ENCODE data around the gene RASA3. TPM values are rescaled to one million over a fixed set of nuclear protein-coding genes. Genes with fewer than 3 reads are reported as not detected.

The RASA3 gene
- total RNA-seq, 1 donor from 2014 or later: 2.9 TPM

DNA sequence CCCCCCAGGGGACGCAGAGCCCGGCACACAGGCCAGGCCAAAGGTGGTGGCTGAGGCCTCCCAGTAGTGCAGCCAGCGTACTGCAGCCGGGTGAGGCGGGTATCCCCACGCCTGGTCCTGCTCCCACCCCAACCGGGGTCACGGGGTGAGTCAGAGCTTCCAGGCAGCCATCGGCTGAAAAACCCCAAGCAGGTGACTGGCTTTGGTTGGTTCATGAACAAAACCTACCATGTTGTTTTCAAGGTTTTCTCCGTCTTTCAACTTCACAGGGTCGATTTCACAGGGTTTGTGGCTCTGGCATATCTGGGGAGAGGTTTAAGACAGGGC is 116.5 kb downstream of the RASA3 start:
- no peak for DNase-seq (ENCODE audit: low spot score)

DNA sequence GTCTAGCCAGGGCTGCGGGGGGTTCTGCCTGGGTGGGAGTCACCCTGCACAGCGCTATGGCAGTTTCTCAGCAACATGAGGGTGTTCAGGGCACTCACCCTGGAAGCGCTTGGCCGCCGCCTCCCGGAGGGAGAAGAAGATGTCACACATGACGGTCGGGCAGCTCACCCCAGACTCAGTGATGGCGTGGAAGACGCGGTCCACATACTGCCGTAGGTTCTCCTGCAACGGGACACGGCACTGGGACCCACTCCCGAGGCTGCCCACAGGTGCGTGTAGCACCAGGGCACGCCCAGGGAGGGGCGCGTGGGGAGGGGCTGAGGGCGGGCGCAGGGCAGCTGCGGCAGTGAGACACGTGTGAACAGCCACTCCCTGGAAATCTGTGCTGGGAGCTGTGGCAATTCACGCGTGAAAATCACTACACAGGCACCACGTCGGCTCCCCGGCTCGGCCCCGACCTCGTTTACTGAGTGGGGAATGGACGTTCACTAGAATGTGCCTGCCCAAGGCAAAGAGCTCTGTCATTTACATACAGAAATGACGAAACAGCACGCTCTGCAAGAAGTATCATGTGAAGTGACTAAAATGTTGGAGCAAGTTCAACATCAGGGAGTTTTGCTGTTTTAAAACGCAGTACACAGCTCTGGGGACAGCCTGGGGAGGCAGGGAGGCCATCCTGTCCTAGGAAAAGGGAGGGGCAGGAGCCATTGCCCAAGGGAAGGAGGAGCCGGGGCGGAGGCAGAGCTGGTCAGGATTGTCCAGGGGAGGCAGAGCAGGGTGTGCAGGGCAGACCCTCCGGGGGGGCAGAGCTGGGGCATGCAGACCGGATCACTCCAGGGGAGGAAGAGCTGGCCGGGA is 117.1 kb downstream of the RASA3 start:
- Histone ChIP-seq H3K79me2 (ENCODE audit: low read depth) (no peaks in the 10 kb centered on the region), H4K20me1 (ENCODE audit: low read depth) (no peaks in the 10 kb centered on the region), H3F3A (ENCODE audit: low read depth) (no peaks in the 10 kb centered on the region), H3K9me3 (ENCODE audit: low read depth) (no peaks in the 10 kb centered on the region), H3K9ac (no peak overlapping the region), H3K4me3 (no peak overlapping the region), H3K4me1 (no peaks in the 10 kb centered on the region), H3K27me3 (no peaks in the 10 kb centered on the region), H3K4me2 (no peak overlapping the region), H3K27ac (no peak overlapping the region), H2AFZ (replicated peaks) (no peak overlapping the region), H3K36me3 (no peaks in the 10 kb centered on the region)
- Mint-ChIP-seq H3K9me3 (no peaks in the 10 kb centered on the region), H3K36me3 (peaks cover 14% of the 10 kb centered on the region), H3K4me3 (no peak overlapping the region), H3K4me1 (peaks cover 7% of the 10 kb centered on the region), H3K27ac (peak overlapping the region; percentile 36), H3K27me3 (ENCODE audit: insufficient read depth, low read depth) (peaks cover 7% of the 10 kb centered on the region)
- TF ChIP-seq, protein P1, sequence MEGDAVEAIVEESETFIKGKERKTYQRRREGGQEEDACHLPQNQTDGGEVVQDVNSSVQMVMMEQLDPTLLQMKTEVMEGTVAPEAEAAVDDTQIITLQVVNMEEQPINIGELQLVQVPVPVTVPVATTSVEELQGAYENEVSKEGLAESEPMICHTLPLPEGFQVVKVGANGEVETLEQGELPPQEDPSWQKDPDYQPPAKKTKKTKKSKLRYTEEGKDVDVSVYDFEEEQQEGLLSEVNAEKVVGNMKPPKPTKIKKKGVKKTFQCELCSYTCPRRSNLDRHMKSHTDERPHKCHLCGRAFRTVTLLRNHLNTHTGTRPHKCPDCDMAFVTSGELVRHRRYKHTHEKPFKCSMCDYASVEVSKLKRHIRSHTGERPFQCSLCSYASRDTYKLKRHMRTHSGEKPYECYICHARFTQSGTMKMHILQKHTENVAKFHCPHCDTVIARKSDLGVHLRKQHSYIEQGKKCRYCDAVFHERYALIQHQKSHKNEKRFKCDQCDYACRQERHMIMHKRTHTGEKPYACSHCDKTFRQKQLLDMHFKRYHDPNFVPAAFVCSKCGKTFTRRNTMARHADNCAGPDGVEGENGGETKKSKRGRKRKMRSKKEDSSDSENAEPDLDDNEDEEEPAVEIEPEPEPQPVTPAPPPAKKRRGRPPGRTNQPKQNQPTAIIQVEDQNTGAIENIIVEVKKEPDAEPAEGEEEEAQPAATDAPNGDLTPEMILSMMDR (IDR thresholded peaks at IDR 0.05): no peak
- TF ChIP-seq EZH2phosphoT487 (IDR thresholded peaks at IDR 0.05) (no peak), EZH2 (IDR thresholded peaks at IDR 0.05) (no peak)
- no peak for DNase-seq (ENCODE audit: low spot score)

More for the DNA sequence above, 116.5 kb downstream of the RASA3 start:
- Histone ChIP-seq H4K20me1 (ENCODE audit: low read depth) (no peaks in the 10 kb centered on the region), H3K27ac (no peak overlapping the region), H3K79me2 (ENCODE audit: low read depth) (no peaks in the 10 kb centered on the region), H3K4me3 (no peak overlapping the region), H3K4me2 (no peak overlapping the region), H3K27me3 (no peaks in the 10 kb centered on the region), H3K9ac (no peak overlapping the region), H3F3A (ENCODE audit: low read depth) (no peaks in the 10 kb centered on the region), H3K36me3 (no peaks in the 10 kb centered on the region), H3K9me3 (ENCODE audit: low read depth) (no peaks in the 10 kb centered on the region), H2AFZ (replicated peaks) (no peak overlapping the region), H3K4me1 (no peaks in the 10 kb centered on the region)
- H3K27me3 Mint-ChIP-seq (ENCODE audit: insufficient read depth, low read depth): peaks cover 7% of the 10 kb centered on the region
- H3K9me3 Mint-ChIP-seq: no peaks in the 10 kb centered on the region
- peaks cover 7% of the 10 kb centered on the region for H3K4me1 Mint-ChIP-seq
- no peak overlapping the region for H3K27ac Mint-ChIP-seq
- H3K36me3 Mint-ChIP-seq: peaks cover 11% of the 10 kb centered on the region
- H3K4me3 Mint-ChIP-seq: no peak overlapping the region
- TF ChIP-seq EZH2phosphoT487 (IDR thresholded peaks at IDR 0.05): no peak

DNA sequence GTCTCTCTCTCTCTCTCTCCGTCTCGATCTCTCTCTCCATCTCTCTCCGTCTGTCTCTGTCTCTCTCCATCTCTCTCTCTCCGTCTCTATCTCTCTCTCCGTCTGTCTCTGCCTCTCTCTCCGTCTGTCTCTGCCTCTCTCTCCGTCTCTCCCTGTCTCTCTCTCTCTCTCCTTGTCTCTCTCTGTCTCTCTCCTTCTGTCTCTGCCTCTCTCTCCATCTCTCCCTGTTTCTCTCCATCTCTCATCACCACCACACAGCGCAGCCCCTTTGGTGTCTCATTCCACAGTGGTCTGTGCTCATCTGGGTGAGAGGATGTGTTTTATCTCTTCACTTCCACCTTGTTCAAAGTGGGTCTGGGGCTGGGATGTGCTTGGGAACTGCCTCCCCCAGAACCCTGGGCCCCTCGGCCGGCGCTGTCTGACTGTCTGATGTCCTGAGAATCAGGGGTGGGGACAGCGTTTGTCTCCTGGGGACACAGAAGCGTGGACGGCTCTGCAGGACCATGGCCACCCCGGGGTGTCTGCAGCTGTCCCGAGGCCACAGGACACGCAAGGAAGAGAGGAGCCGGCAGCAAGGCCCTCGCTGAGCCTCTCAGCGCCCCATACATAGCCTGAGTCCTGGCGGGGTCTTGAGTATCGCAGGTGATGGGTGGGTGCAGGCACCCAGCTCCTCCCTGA is 118.3 kb downstream of the RASA3 start:
- no peak overlapping the region for H3K27ac Mint-ChIP-seq
- no peak overlapping the region for H3K27ac ChIP-seq
- no peak overlapping the region for H3K4me2 ChIP-seq
- H3K4me1 ChIP-seq: no peaks in the 10 kb centered on the region
- H3K4me3 Mint-ChIP-seq: no peak overlapping the region
- DNase-seq (ENCODE audit: low spot score): no peak
- no peak overlapping the region for H2AFZ ChIP-seq (replicated peaks)
- H3K36me3 Mint-ChIP-seq: peaks cover 15% of the 10 kb centered on the region
- H3K27me3 ChIP-seq: no peaks in the 10 kb centered on the region
- TF ChIP-seq EZH2 (IDR thresholded peaks at IDR 0.05) (no peak), EZH2phosphoT487 (IDR thresholded peaks at IDR 0.05) (no peak)
- TF ChIP-seq, protein P1 (IDR thresholded peaks at IDR 0.05): no peak
- no peaks in the 10 kb centered on the region for H3K79me2 ChIP-seq (ENCODE audit: low read depth)
- no peaks in the 10 kb centered on the region for H3K9me3 ChIP-seq (ENCODE audit: low read depth)
- H3K9ac ChIP-seq: no peak overlapping the region
- no peaks in the 10 kb centered on the region for H3K9me3 Mint-ChIP-seq
- peaks cover 7% of the 10 kb centered on the region for H3K4me1 Mint-ChIP-seq
- no peaks in the 10 kb centered on the region for H3F3A ChIP-seq (ENCODE audit: low read depth)
- H3K27me3 Mint-ChIP-seq (ENCODE audit: insufficient read depth, low read depth): peaks cover 7% of the 10 kb centered on the region
- H3K36me3 ChIP-seq: no peaks in the 10 kb centered on the region
- no peaks in the 10 kb centered on the region for H4K20me1 ChIP-seq (ENCODE audit: low read depth)
- H3K4me3 ChIP-seq: no peak overlapping the region

DNA sequence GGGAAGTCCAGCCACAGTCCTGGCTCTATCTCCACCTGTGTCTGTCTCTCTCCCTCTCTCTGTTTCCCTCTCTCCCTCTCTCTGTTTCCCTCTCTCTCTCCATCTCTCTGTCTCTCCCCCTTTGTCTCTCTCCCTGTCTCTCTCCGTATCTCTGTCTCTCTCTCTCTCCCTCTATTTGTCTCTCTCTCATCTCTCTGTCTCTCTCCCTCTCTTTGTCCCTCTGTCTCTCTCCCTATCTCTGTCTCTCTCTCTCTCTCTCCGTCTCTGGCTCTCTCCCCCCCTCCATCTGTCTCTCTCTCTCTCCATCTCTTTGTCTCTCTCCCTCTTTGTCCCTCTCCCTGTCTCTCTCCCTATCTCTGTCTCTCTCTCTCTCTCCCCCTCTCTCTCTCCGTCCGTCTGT is 119.1 kb downstream of the RASA3 start:
- Histone ChIP-seq H3K9ac (no peak overlapping the region), H3F3A (ENCODE audit: low read depth) (no peaks in the 10 kb centered on the region), H3K79me2 (ENCODE audit: low read depth) (no peaks in the 10 kb centered on the region), H3K4me3 (no peak overlapping the region), H2AFZ (replicated peaks) (no peak overlapping the region), H3K36me3 (no peaks in the 10 kb centered on the region), H3K4me2 (no peak overlapping the region), H3K9me3 (ENCODE audit: low read depth) (no peaks in the 10 kb centered on the region), H3K4me1 (no peaks in the 10 kb centered on the region), H3K27ac (no peak overlapping the region), H4K20me1 (ENCODE audit: low read depth) (no peaks in the 10 kb centered on the region), H3K27me3 (no peaks in the 10 kb centered on the region)
- H3K27ac Mint-ChIP-seq: no peak overlapping the region
- DNase-seq (ENCODE audit: low spot score): no peak
- no peak for TF ChIP-seq EZH2 (IDR thresholded peaks at IDR 0.05)
- TF ChIP-seq, protein P1 (IDR thresholded peaks at IDR 0.05): no peak
- no peak for TF ChIP-seq EZH2phosphoT487 (IDR thresholded peaks at IDR 0.05)
- no peaks in the 10 kb centered on the region for H3K9me3 Mint-ChIP-seq
- H3K27me3 Mint-ChIP-seq (ENCODE audit: insufficient read depth, low read depth): peaks cover 7% of the 10 kb centered on the region
- no peak overlapping the region for H3K4me3 Mint-ChIP-seq
- peaks cover 17% of the 10 kb centered on the region for H3K36me3 Mint-ChIP-seq
- H3K4me1 Mint-ChIP-seq: peaks cover 7% of the 10 kb centered on the region

All from neural progenitor cell (in vitro differentiated cells).